Suprapubic skin (tissue), 4 donors: Measurements from ENCODE around the gene TNFRSF13B.

Source experiments
- EP300 ChIP-seq: sonication (generic); formaldehyde crosslinking; IDR thresholded peaks from one replicate; pipeline ENCODE4 v1.6.1; 2017; ENCODE audit warnings: antibody characterized with exemption
- POLR2A ChIP-seq, 2 donors: fragments of 450-650 bp; IDR thresholded peaks; one replicate each; pipeline ENCODE4 v1.6.1; 2017; ENCODE audit warnings: antibody characterized with exemption in 2 of 2, mild to moderate bottlenecking in 2 of 2, moderate library complexity in 2 of 2
- POLR2AphosphoS5 ChIP-seq, 3 donors: sonication (generic); formaldehyde crosslinking; IDR thresholded peaks; one replicate each; pipeline ENCODE4 v1.6.1; 2017; ENCODE audit warnings: antibody characterized with exemption in 3 of 3
- TF ChIP-seq, protein P1 (sequence below), 2 donors: fragments of 200-600 bp in 1 of 2; fragments of 450-650 bp in 1 of 2; sonication (generic) in 1 of 2; IDR thresholded peaks; one replicate each; pipeline ENCODE4 v1.5.1; 2016 to 2019; ENCODE audit warnings: antibody characterized with exemption in 2 of 2, mild to moderate bottlenecking in 1 of 2, moderate library complexity in 1 of 2

DNA sequence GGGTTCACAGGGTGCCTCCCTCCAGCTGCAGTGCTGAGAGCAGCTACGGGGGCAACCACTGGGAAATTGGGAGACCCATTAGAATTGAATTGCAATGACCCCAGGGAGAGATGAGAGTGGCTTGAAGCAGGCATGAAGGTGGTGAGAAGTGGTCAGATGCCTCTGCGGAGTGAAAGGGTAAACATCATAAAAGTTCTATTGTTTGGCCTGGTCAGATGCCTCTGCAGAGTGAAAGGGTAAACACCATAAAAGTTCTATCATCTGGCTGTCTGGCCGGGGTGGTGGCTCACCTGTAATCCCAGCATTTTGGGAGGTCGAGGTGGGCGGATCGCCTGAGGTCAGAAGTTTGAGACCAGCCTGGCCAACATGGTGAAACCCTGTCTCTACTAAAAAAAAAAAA is 53.5 kb downstream of the TNFRSF13B start:
- TF ChIP-seq, protein P1, sequence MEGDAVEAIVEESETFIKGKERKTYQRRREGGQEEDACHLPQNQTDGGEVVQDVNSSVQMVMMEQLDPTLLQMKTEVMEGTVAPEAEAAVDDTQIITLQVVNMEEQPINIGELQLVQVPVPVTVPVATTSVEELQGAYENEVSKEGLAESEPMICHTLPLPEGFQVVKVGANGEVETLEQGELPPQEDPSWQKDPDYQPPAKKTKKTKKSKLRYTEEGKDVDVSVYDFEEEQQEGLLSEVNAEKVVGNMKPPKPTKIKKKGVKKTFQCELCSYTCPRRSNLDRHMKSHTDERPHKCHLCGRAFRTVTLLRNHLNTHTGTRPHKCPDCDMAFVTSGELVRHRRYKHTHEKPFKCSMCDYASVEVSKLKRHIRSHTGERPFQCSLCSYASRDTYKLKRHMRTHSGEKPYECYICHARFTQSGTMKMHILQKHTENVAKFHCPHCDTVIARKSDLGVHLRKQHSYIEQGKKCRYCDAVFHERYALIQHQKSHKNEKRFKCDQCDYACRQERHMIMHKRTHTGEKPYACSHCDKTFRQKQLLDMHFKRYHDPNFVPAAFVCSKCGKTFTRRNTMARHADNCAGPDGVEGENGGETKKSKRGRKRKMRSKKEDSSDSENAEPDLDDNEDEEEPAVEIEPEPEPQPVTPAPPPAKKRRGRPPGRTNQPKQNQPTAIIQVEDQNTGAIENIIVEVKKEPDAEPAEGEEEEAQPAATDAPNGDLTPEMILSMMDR (IDR thresholded peaks at IDR 0.05), result no peak
- TF ChIP-seq POLR2A (IDR thresholded peaks at IDR 0.05) (no peak), POLR2AphosphoS5 (IDR thresholded peaks at IDR 0.05) (no peak), EP300 (no peak)
